Mesothelial cell of epicardium (in vitro differentiated cells): Measurements from ENCODE around the gene ZNF366. TPM values are rescaled to one million over a fixed set of nuclear protein-coding genes. Genes with fewer than 3 reads are reported as not detected.

Experiments used
- DNase-seq, 2 experiments: peaks; one replicate each; pipeline ENCODE4 v3.0.0; 2021; ENCODE audit warnings: low spot score in 2 of 2; ENCODE audit not compliant: unreplicated experiment in 2 of 2
- H3K27ac Mint-ChIP-seq: 2 replicates; pipeline ENCODE4 v1.8.0; 2021; ENCODE audit warnings: mixed read lengths
- H3K27me3 Mint-ChIP-seq: 2 replicates; pipeline ENCODE4 v1.8.0; 2021; ENCODE audit warnings: low read depth, mixed read lengths
- H3K36me3 Mint-ChIP-seq: 2 replicates; pipeline ENCODE4 v1.8.0; 2021; ENCODE audit warnings: mixed read lengths
- H3K4me1 Mint-ChIP-seq: 2 replicates; pipeline ENCODE4 v1.8.0; 2021; ENCODE audit warnings: mixed read lengths
- H3K4me3 Mint-ChIP-seq: 2 replicates; pipeline ENCODE4 v1.8.0; 2021; ENCODE audit warnings: mild to moderate bottlenecking, moderate library complexity, mixed read lengths
- H3K9me3 Mint-ChIP-seq: 2 replicates; pipeline ENCODE4 v1.8.0; 2021; ENCODE audit warnings: mixed read lengths
- CTCF ChIP-seq: fragments of 200-600 bp; sonication (generic); IDR thresholded peaks from one replicate; pipeline ENCODE4 v1.5.0; 2021; ENCODE audit warnings: antibody characterized with exemption; ENCODE audit not compliant: unreplicated experiment
- total RNA-seq: library from RNA; stranded (reverse); gene quantifications from 3 replicates; pipeline ENCODE4 v1.2.1, GENCODE V29; 2021

Gene ZNF366
- total RNA-seq, 1 donor from 2014 or later, result not detected

GRCh38 chr5:72448368-72448767 is 58.8 kb downstream of the ZNF366 start:
- H3K27me3 Mint-ChIP-seq, result no peaks in the 10 kb centered on the region
- peaks cover 20% of the 10 kb centered on the region for H3K4me1 Mint-ChIP-seq
- H3K27ac Mint-ChIP-seq, result no peak overlapping the region
- no peak for DNase-seq
- no peaks in the 10 kb centered on the region for H3K36me3 Mint-ChIP-seq
- peaks cover 3% of the 10 kb centered on the region for H3K9me3 Mint-ChIP-seq
- no peak for TF ChIP-seq CTCF
- no peak overlapping the region for H3K4me3 Mint-ChIP-seq

GRCh38 chr5:72447751-72448150 is 59.5 kb downstream of the ZNF366 start:
- no peak for TF ChIP-seq CTCF
- Mint-ChIP-seq H3K4me1 (peaks cover 15% of the 10 kb centered on the region), H3K27me3 (no peaks in the 10 kb centered on the region), H3K27ac (no peak overlapping the region), H3K36me3 (no peaks in the 10 kb centered on the region), H3K9me3 (peaks cover 3% of the 10 kb centered on the region), H3K4me3 (no peak overlapping the region)
- DNase-seq, result no peak

- Mint-ChIP-seq H3K36me3 (no peaks in the 10 kb centered on the region), H3K4me3 (no peak overlapping the region), H3K4me1 (peaks cover 3% of the 10 kb centered on the region), H3K27me3 (no peaks in the 10 kb centered on the region), H3K9me3 (peaks cover 3% of the 10 kb centered on the region), H3K27ac (no peak overlapping the region)
- TF ChIP-seq CTCF, result no peak
- DNase-seq, result no peak
Observed at GRCh38 chr5:72445969-72446368, 61.2 kb downstream of the ZNF366 start.

DNA sequence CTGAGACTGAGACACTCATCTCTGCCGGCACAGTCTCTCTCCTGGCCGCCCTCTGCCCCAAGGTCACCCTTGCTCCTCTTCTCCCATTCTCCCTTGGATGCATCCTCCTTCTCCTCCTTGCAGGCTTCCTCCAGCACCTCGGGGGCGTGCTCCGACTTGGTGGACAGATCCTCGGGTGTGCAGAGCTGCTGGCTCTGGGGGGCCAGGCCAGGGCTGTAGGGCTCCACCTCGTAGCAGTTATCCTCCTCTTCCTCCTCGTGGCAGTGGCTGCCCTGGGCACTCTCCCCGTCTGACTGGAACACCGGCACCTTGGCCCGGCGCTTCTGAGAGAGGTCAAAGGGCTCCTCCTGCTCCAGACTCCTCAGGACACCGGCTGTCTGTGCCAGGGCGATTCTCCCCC is 63.3 kb downstream of the ZNF366 start:
- no peak for DNase-seq
- Mint-ChIP-seq H3K27ac (no peak overlapping the region), H3K27me3 (no peaks in the 10 kb centered on the region), H3K4me3 (no peak overlapping the region), H3K36me3 (no peaks in the 10 kb centered on the region), H3K4me1 (peaks cover 3% of the 10 kb centered on the region), H3K9me3 (no peaks in the 10 kb centered on the region)
- no peak for TF ChIP-seq CTCF

DNA sequence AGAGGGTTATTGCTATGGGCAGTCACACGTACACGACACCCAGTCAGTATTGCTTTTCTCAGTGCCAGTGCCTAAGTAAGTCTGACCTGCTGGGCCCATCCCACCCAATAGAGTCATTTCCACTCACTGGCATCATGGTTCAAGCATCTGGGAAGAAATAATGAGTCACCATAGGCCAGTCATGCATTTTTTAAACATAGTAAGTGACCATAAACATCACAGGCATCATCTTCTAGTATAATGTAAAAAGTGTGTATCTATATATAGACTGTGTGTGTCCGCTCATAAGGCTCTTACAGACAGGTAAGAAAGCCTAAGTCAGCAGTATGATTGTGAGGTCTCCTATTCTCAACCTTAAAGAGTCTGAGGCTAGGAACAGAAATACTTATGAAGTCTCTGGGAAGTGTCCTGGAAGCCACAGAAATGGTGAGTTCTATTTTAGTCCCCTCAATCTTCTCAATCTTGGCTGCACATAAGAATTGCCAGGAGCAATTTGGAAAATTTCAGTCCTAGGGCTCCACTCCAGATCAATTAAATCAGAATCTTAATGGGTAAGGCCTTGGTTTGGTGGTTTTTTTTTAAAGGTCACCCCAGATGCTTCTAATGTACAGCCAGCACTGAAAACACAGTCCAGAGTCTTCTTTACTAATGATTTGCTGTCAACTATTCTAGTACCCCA is 65.2 kb downstream of the ZNF366 start:
- H3K9me3 Mint-ChIP-seq, result no peaks in the 10 kb centered on the region
- no peak overlapping the region for H3K4me3 Mint-ChIP-seq
- no peaks in the 10 kb centered on the region for H3K36me3 Mint-ChIP-seq
- no peak for TF ChIP-seq CTCF
- DNase-seq, result no peak
- no peaks in the 10 kb centered on the region for H3K4me1 Mint-ChIP-seq
- H3K27ac Mint-ChIP-seq, result no peak overlapping the region
- no peaks in the 10 kb centered on the region for H3K27me3 Mint-ChIP-seq
